TTC549 (cell line): ENCODE results near the gene SPSB2.

Experiments
- FAIRE-seq: peaks from 2 replicates; lab custom pipeline; 2012; peaks lifted over from hg19 to GRCh38; lab: Jason Lieb, UNC

Gene SPSB2

DNA sequence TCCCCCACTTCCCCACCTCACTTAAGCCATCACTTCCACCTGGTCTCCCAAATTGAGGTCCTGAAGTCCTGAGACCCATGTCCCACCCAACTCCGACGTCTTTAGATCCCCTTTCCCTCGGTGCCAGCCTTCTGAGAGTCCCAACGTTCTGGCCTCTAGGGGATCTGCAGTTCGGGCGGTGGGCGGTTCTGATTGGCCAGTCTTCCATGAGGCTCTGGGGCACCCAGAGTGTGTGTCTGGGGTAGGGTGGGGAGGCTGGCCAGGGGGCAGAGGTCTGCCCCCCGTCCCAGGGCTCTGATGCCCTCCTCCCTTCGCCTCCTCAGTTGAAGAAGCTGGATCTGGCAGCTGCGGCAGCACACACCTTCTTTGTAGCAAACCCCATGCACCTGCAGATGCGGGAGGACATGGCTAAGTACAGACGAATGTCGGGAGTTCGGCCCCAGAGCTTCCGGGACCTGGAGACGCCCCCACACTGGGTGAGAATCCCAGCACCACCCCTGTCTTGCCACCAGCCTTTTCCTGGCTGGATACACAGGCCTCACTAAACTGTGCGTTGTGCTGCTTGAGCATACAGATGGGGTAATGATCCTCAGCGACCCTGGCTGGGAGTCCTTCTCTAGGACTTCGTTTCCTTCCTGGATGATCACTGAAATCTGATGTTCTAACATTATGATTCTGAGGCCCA lies 43.4 kb downstream of the SPSB2 start:
- FAIRE-seq: no peak

DNA sequence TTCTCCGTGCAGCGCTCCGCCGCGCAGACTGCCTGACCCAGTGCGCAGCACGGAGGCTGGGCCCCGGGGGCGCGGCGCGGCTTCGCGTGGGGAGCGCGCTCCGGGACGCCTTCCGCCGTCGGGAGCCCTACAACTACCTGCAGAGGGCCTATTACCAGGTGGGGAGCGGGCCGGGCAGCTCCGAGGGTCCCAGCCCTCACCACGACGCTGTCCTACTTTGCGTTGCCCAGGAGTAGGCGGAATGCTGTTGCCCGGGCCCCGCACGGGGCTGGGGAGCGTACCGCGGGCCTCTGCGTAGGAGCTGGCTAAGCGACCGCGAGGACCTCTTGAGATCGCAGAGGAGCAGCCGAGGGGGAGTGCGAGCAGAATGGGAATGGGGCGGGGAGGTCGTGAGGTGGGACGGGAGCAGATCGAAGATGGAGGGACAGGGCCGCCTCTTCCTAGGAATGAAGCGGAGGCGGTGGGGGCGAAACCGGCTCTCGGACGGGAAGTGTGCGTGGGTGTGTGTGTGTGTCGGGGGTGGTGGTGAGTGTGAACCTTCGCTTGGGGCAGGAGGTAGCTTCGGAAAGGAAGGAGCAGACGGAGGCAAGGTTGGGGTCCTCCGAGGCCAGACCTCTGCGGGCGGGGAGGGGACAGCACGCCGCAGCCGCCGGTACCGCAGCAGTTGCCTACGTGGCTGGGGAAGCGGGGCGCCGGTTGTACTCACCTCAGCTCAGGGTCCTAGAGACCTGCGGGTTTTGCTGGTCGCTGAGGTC lies 44.1 kb downstream of the SPSB2 start:
- FAIRE-seq: no peak

DNA sequence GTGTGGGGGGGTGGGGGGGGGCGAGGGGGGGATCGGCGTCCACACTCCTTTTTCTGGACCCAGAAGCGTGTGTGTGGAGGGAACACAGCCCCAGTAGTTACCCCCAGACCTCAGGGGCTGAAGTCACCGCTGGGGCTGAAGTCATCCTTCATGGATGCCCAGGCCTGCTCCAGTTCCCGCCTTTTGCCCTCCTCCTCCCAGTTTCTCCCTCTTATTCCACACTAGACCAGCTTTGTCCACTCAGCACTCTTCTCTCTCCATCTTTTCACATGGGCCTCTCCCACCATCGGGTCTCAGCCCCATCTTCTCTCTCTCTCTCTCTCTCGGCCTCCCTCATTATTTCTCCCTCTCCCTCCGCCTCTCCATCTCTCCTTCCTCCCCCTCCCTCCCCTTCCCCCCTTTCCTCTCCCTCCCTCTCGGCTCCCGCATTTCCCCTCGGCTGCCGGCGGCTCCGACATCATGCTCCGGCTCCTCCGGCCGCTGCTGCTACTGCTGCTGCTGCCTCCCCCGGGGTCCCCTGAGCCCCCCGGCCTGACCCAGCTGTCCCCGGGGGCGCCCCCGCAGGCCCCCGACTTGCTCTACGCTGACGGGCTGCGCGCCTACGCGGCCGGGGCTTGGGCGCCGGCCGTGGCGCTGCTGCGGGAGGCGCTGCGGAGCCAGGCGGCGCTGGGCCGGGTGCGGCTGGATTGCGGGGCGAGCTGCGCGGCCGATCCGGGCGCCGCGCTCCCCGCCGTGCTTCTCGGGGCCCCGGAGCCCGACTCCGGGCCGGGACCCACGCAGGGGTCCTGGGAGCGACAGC lies 44.9 kb downstream of the SPSB2 start, which contains the start of gene P3H3:
Gene P3H3 (plus strand): TSS at position 426 of the 799 bp plus-strand sequence. CDS start 34 bp downstream, at position 460.
- no peak for FAIRE-seq

DNA sequence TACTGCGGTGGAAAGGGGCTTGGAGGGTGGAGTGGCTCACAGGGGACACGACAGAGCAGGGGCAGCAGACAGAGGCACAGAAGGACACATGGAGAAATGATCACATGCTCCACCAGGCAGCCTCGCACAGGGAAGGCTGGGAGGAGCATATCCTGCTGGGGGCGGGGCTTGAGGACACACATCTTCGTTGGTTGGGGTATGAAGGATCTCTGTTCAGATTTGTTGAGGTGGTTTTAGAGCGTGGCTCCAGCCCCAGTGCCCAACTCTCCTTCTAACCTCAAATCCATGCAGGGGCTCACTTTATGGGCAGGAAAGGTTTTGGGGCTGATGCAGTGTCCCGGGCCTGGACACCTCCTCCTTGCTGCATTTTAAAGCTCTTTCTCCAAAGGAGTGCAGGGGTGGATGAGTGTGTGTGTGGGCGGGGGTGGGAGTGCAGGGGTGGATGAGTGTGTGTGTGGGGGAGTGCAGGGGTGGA lies 45.6 kb downstream of the SPSB2 start:
- peak; percentile 90 for FAIRE-seq

DNA sequence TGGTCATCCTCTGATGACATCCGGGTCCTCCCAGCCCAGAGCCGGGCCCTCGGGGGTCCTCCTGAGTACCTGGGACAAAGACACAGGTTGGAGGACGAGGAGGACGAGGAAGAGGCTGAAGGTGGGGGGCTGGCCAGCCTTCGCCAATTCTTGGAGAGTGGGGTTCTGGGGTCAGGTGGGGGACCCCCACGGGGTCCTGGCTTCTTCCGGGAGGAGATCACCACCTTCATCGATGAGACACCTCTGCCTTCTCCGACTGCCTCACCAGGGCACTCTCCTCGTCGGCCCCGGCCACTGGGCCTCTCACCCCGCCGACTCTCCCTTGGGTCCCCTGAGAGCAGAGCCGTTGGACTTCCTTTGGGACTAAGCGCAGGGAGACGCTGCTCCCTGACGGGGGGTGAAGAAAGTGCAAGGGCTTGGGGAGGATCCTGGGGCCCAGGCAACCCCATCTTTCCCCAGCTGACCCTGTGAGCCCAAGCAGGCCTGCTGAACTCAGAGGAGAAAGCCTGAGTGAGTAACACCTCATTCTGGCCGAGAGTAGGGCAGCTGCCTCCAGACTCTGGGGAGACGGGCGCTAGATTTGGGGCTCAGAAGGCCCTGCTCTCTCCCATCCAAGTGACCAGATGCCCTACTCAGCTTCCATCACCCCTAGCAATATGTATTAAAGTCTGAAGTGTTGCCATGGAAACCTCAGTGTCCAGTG lies 46.2 kb downstream of the SPSB2 start:
- no peak for FAIRE-seq

DNA sequence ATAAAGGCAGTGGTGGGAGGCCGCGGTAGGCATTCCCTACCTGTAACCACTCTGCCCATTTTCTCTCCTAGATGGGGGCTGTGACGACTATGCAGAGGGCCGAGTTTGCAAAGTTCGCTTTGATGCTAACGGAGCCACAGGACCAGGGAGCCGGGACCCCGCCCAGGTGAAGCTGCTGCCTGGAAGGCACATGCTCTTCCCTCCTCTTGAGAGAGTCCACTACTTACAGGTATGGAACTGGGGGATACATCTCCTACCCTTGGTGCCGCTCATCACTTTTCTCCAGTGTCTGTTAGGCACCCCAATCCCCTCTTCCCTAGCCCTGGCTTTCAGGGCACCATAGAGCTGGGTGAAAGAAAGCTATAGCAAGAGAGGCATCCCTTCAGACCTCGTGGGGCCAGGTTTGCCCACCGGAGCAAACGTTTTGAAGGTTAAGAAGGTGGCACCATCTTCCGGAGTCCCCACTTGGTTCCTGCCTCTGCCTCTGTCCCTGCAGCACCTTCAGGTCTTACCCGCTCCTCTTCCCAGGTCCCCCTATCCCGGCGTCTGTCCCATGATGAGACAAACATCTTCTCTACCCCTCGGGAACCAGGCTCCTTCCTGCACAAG lies 46.9 kb downstream of the SPSB2 start:
- FAIRE-seq: no peak

DNA sequence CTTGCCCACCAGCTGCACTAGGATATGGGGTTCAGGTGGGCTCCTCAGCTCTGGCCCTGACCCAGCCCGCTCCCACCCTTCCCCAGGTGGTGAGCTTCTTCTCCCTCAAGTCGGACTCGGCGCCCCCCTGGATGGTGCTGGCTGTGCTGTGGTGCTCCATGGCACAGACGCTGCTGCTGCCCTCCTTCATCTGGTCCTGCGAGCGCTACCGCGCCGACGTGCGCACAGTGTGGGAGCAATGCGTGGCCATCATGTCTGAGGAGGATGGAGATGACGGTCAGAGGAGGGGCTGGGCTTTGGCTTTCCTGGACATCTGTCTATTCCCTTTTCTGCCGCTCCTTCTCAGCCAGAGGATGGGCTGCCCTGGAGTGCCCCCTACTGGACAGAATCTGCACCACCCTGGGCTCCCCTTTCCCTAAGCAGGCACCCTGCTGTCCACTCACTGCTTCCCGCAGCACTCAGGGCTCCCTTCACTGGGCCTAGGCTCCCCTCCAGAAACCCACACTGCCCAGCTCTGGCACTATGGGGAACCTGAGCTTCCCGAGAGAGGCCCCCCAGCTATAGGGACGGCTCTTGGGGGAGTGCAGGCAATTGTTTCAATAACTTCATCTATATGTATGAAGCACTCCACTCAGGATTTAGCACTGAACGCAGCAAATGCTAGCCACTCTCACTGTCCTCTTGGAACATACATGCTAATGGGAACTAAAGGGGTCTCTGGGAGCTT lies 47.5 kb downstream of the SPSB2 start:
- peak; percentile 7 for FAIRE-seq

DNA sequence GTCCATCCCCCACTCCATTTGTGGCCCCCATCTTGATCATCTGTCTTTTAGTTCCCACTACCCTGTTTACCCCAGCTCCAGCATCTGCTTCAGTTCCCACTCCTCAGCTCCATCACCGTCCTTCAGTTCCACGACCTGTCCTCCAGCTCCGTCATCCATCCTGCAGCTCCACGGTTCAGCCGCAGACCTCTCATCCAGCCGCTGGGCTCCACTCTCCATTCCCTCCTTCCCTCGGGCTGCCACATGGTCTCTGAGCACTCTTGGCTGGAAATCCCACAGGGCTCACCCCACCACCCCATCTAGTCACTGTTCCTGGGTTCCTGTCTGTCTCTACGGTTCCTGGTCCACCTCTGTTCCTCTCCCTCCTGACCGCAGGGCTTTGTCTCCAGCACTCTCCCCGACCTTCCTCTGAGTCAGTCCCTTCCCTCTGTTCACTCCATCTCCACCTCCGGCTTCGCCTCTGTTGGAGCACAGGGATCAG lies 48.2 kb downstream of the SPSB2 start:
- no peak for FAIRE-seq

DNA sequence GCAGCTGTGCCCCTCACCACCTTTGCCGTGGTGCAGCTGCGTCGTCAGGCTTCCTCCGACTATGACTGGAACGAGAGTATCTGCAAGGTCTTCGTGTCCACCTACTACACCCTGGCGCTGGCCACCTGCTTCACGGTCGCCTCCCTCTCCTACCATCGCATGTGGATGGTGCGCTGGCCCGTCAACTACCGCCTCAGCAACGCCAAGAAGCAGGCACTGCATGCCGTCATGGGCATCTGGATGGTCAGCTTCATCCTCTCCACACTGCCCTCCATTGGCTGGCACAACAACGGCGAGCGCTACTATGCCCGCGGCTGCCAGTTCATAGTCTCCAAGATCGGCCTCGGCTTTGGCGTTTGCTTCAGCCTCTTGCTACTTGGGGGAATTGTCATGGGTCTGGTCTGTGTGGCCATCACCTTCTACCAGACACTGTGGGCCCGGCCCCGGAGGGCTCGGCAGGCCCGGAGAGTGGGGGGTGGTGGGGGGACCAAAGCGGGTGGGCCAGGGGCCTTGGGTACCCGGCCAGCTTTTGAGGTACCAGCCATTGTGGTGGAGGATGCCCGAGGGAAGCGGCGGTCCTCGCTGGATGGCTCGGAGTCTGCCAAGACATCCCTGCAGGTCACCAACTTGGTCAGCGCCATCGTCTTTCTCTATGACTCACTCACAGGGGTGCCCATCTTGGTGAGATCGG lies 48.9 kb downstream of the SPSB2 start:
- no peak for FAIRE-seq

DNA sequence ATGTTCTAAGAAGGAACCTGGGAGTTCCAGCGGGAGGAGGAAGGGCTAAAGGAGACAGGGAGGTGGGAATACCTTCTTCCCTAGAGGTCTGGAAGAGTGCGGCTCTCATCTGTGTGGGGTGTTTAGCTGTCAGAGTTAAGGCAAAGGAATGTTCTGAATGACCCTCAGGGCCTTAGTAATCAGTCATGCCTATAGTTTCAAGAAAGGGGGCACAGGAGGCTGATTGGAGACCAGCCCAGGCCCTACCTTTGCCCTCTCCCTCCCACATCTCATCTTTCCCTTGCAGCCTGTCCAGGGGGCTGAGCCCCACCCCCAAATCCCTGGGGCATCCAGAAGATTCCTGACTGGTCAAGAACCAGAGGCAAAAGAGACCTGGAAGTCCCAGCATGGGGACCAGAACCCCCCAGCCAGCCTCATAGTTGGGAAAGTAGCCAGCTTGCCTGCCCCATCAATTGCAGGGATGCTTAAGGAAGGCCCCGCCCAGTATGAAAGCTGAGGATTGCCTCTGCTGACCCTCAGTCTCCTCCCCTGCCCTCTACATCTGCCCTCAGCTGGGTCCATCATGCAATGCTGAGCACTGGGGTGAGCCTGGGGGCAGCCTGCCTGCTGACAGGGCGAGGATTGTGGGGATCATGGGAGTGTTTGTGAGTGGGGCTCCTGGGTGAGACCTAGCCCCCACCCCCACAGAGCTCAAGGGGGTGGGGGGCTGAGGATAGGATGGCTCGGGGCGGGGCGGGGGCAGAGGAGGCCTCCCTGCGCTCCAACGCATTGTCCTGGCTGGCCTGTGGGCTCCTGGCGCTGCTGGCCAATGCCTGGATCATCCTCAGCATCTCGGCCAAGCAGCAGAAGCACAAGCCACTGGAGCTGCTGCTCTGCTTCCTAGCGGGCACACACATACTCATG lies 49.7 kb downstream of the SPSB2 start:
- FAIRE-seq: no peak

DNA sequence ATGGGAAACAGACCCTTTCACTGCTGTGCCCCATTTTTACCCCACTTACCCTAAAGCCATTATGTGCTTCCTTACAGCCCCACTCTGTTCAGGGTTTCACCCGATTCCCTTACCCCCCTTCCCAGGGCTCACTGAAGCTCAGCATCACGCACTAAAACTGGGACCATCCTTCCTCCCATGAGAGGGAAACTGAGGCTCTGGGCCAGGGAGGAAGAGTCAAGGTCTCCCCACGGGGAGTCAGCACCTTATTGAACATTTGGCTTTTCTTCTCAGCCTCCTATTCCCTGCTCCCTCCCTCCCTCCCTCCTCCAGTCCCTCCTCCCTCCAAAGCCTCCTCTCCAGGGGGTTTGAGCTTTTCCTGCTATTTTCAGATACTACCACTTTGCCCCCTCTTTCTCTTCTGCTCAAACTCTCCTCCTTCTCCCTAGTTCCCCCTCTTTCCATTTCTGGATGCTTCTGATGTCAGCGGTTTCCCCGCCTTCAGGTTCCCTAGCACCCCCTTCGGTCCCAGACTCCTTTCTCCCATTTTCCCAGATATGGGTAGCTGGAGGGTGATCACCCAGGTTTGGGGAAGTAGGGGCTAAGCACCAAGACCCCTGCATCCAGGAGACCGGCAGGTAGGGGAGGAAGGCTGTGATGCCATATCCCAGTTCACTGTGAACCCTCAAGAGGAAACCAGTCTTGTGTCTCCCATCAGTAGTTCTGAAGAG lies 50.5 kb downstream of the SPSB2 start:
- no peak for FAIRE-seq

DNA sequence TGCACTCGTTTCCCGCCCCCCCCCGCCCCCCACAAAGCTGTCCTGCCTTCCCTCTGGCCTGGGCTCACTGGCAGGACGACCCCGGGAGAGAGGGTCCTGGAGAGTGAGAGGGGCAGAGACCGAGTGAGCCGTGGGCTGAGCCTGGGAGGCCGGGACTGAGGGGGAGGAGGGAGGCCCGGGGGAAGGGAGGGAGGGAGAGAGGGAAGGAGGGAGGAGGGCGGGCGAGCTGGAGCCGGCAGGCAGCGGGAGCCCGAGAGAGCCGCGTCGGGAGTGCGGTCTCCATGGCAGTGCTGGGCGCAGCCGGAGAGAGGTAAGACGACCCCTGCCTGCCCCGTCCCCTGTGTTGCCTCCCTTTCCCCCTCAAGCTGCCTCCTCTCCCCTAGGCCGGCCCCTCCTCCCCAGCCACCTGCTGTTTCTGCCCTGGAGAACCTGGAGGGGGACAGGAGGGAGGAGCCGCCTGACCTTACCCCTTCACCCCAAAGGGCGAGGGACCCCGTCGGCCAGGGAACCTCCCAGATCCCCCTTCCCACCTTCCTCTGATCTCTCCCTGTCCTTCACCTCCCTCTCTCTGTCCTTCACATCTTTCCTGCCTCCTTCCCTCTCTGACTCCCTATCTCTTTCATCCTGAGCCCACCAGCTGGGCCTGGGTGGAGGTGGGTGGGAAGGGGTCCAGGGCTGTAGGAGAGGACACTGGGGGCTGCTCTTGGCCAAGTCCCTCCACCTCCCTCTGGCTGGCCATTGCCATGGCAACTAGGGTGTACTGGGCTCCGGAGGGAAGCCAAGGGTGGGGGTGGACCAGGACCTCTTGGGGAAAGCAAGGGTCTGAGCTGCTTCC lies 51.3 kb downstream of the SPSB2 start, which contains the start of gene GPR162:
Gene GPR162 (plus strand): TSS at position 231 of the 835 bp plus-strand sequence. CDS start 2,078 bp downstream, outside the sequence.
- no peak for FAIRE-seq
